Right atrium auricular region (tissue), 2 donors: Measurements from ENCODE around the gene FGF12. TPM values are rescaled to one million over a fixed set of nuclear protein-coding genes. Genes with fewer than 3 reads are reported as not detected.
"Not testable (repeated sequence)": the region's sequence is repeated elsewhere in the genome, so short reads cannot be mapped to it uniquely, and the experiment has no call there.

Experiments
- DNase-seq: peaks from one replicate; pipeline ENCODE4 v3.0.0-alpha.2; 2019; ENCODE audit warnings: low spot score
- H3K27ac ChIP-seq, 2 donors: fragments of 200-600 bp; sonication (generic); 1 replicate in 1 of 2; 2 replicates in 1 of 2; pipeline ENCODE4 v1.5.1; 2016 to 2019
- H3K27me3 ChIP-seq, 2 donors: fragments of 200-600 bp; sonication (generic); one replicate each; pipeline versions ENCODE4 v1.5.1 to v1.6.0; 2017 to 2019
- H3K36me3 ChIP-seq: fragments of 200-600 bp; sonication (generic); one replicate; pipeline ENCODE4 v1.5.1; 2016
- H3K4me1 ChIP-seq, 2 donors: fragments of 200-600 bp; sonication (generic); one replicate each; pipeline versions ENCODE4 v1.5.1 to v1.6.0; 2017 to 2019
- H3K4me3 ChIP-seq, 2 donors: fragments of 200-600 bp; sonication (generic); 1 replicate in 1 of 2; 2 replicates in 1 of 2; pipeline ENCODE4 v1.5.1; 2017 to 2019; ENCODE audit warnings: mild to moderate bottlenecking in 1 of 2, moderate library complexity in 1 of 2
- H3K9me3 ChIP-seq, 2 donors: fragments of 200-600 bp; sonication (generic); one replicate each; pipeline ENCODE4 v1.5.1; 2019
- total RNA-seq, 2 donors: library from RNA; depleted of rRNA; stranded (reverse); fragments of >200 nt; gene quantifications; one replicate each; pipeline ENCODE4 v1.1.0, GENCODE V29; 2016
- TF ChIP-seq, protein P1 (sequence below), 2 donors: fragments of 200-600 bp; sonication (generic); IDR thresholded peaks; one replicate each; pipeline ENCODE4 v1.5.1; 2019; ENCODE audit warnings: antibody characterized with exemption in 2 of 2

FGF12 gene
- 100 to 1,000 TPM; 126 to 218 TPM for total RNA-seq

DNA sequence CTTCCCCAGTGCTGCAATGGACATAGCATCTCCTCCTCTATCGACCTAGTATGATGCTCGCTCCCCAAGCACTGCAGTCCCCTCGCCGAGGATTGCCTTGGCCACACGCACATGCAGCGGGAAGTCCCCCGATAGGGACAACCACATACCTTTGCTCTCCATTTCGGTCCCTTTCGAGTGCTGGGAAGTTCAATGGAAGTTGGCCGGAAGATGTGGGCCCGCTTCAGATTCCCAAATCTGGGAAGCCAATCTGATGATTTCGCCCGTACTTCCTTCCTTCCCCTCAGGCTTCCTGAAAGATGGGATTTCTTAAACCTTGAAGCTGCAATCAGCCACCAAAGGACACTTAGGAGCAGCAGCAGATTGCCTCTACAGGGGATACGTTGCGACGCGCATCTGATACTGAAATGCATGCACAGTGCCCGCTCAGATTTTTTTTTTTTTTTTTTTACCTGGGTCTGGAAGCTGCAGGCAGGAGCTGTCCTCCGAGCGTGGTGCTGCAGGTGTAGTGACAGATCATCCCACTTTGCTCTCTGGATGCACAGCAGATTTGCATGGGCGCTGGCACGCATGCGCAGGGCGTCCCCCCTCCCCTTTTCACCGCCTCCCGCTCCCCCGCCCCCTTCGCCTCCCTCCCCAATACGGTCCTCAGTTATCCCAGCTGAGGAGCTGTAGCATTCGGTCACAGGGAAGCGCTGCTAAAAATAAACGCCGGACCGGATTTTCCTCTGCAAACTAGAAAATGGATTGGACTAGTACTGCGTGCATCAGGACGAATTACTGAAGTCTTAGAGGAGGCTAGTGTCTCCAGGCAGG lies at the start of gene FGF12:
Gene FGF12, minus strand, starts transcription at position 510 of the 816 bp plus-strand sequence.
- DNase-seq = peak; percentile 77
- Histone ChIP-seq H3K27ac (peak within 1 kb of the TSS; percentile 77 to 86), H3K36me3 (no peaks in the 10 kb centered on the region), H3K27me3 (no peaks in the 10 kb centered on the region), H3K4me3 (peak within 1 kb of the TSS; percentile 57 to 63), H3K9me3 (no peaks in the 10 kb centered on the region), H3K4me1 (peaks cover 0 to 8% of the 10 kb centered on the region in 2 donors)
- TF ChIP-seq, protein P1, sequence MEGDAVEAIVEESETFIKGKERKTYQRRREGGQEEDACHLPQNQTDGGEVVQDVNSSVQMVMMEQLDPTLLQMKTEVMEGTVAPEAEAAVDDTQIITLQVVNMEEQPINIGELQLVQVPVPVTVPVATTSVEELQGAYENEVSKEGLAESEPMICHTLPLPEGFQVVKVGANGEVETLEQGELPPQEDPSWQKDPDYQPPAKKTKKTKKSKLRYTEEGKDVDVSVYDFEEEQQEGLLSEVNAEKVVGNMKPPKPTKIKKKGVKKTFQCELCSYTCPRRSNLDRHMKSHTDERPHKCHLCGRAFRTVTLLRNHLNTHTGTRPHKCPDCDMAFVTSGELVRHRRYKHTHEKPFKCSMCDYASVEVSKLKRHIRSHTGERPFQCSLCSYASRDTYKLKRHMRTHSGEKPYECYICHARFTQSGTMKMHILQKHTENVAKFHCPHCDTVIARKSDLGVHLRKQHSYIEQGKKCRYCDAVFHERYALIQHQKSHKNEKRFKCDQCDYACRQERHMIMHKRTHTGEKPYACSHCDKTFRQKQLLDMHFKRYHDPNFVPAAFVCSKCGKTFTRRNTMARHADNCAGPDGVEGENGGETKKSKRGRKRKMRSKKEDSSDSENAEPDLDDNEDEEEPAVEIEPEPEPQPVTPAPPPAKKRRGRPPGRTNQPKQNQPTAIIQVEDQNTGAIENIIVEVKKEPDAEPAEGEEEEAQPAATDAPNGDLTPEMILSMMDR (IDR thresholded peaks at IDR 0.05) = no peak

DNA sequence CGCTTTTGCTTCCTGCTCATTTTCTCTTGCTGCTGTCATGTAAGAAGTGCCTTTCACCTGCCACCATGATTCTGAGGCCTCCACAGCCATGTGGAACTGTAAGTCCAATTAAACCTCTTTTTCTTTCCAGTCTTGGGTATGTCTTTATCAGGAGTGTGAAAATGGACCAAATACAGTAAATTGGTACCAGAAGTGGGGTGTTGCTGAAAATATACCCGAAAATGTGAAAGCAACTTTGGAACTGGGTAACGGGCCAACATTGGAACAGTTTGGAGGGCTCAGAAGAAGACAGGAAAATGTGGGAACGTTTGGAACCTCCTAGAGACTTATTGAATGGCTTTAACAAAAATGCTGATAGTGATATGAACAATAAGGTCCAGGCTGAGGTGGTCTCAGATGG lies 47.0 kb upstream of the FGF12 start:
- DNase-seq, H3K27me3 ChIP-seq, H3K4me3 ChIP-seq, H3K27ac ChIP-seq, H3K4me1 ChIP-seq, H3K36me3 ChIP-seq: not testable (repeated sequence)
- H3K9me3 ChIP-seq = peaks cover 0 to 11% of the 10 kb centered on the region in 2 donors

DNA sequence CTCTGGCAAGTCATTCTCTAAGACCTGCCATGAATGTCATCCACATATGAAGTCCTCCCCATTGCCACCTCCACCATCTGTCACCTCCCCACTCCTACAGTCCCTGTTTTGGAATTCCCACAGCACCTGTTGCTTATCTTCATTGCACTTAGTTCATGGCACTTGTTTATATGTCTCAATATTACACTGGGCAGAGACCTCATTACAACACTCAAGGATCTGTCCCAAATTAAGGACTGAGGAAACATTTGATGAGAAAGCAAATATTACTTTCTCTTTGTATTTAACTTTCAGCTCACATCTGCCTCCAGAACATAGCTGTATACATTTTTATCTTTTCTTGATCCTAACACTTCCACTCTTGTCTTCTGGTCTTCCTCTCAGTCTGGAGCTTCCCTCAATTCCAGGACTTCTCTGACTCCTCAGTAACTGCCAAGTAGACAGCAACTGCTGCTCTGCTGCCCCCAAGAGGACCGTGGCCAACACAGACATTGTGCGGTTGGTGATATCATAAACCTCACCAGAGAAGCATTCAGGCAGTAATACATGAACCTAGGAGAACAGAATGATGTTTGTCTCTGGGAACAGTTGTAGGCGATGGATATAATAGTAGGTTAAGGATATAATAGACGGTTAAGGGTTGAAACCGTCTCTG lies 45.0 kb upstream of the FGF12 start:
- Histone ChIP-seq H3K27ac (peak overlapping the region in 1 of 2 donors; percentile 17), H3K9me3 (peaks cover 0 to 11% of the 10 kb centered on the region in 2 donors), H3K4me3 (no peak overlapping the region), H3K36me3 (no peaks in the 10 kb centered on the region), H3K4me1 (no peaks in the 10 kb centered on the region), H3K27me3 (no peaks in the 10 kb centered on the region)
- TF ChIP-seq, protein P1 (IDR thresholded peaks at IDR 0.05) = peak in 1 of 2 donors; percentile 69
- DNase-seq = no peak

DNA sequence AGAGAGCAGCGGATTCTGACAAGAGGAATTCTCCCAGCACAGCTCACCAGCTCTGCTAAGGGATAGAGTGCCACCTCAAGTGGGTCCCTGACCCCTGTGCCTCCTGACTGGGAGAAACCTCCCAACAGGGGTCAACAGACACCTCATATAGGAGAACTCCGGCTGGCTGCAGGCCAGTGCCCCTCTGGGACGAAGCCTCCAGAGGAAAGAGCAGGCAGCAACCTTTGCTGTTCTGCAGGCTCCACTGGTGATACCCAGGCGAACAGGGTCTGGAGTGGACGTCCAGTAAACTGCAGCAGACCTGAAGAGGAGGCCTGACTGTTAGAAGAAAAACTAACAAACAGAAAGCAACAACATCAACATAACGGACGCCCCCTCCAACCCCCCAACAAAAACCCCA lies 31.3 kb upstream of the FGF12 start:
- no peaks in the 10 kb centered on the region for H3K36me3 ChIP-seq
- no peaks in the 10 kb centered on the region for H3K27me3 ChIP-seq
- no peak for DNase-seq
- no peak overlapping the region for H3K4me3 ChIP-seq
- no peaks in the 10 kb centered on the region for H3K9me3 ChIP-seq
- no peak overlapping the region for H3K27ac ChIP-seq
- TF ChIP-seq, protein P1 (IDR thresholded peaks at IDR 0.05) = no peak
- H3K4me1 ChIP-seq = no peaks in the 10 kb centered on the region

DNA sequence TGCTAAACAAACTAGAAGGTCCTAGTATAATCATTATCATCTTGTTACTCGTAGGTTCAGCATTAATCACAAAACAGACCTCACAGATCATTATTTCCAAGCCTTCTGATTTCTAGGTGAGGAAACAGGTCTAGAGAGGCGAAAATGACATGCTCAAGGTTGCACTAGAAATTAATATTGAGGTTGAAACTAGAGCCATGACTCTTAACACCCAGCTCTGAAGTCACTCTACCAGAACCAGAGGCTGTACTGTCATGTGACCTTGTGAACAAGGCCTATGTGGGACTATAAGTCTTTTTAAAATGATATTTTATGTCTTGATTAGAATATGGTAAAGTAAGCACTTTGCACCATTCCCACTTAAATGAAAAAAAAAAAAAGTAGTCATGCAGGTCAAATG lies 23.8 kb upstream of the FGF12 start:
- H3K27me3 ChIP-seq = no peaks in the 10 kb centered on the region
- no peak overlapping the region for H3K27ac ChIP-seq
- no peaks in the 10 kb centered on the region for H3K36me3 ChIP-seq
- no peak for DNase-seq
- H3K4me3 ChIP-seq = no peak overlapping the region
- TF ChIP-seq, protein P1 (IDR thresholded peaks at IDR 0.05) = no peak
- no peaks in the 10 kb centered on the region for H3K4me1 ChIP-seq
- no peaks in the 10 kb centered on the region for H3K9me3 ChIP-seq

DNA sequence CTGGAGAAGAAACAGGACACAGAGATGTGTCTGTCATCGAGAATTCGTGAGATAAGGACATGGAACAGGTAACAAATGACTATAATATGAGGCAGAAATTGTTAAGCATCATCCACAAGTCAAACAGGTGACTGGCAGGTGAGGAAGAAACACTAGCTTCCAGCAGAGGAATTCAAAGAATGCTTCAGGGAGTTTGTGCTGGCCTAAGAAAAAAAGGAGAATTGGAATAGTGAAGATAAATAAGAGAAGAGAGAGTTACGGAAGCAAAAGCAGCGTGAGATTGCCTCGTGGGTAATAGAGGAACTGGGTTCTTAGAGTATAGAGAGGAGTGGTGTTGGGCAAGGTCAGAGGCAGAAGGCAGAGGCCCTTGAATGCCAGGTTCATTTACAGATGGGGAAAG lies 22.9 kb upstream of the FGF12 start:
- DNase-seq = no peak
- Histone ChIP-seq H3K9me3 (no peaks in the 10 kb centered on the region), H3K4me3 (no peak overlapping the region), H3K27ac (no peak overlapping the region), H3K4me1 (no peaks in the 10 kb centered on the region), H3K36me3 (no peaks in the 10 kb centered on the region), H3K27me3 (no peaks in the 10 kb centered on the region)
- TF ChIP-seq, protein P1 (IDR thresholded peaks at IDR 0.05) = no peak
